Upper lobe of left lung (tissue), 6 donors: ENCODE measurements around the gene SLC6A4. TPM values are rescaled to one million over a fixed set of nuclear protein-coding genes. Genes with fewer than 3 reads are reported as not detected.
"Not testable (repeated sequence)": the region's sequence is repeated elsewhere in the genome, so short reads cannot be mapped to it uniquely, and the experiment has no call there.

Experiments
- ATAC-seq, 2 donors: fragments of 200-7000 bp; cut with Tn5 transposase; one replicate each; pipeline ENCODE4 v1.9.1; 2022; ENCODE audit warnings: mild to moderate bottlenecking in 2 of 2, moderate library complexity in 2 of 2; ENCODE audit not compliant: low FRiP score in 2 of 2
- DNase-seq, 2 donors: peaks; one replicate each; pipeline ENCODE4 v3.0.0-alpha.2; 2019 to 2020
- H3K27ac ChIP-seq, 4 donors: fragments of 200-600 bp; sonication (generic); one replicate each; pipeline ENCODE4 v1.5.1; 2016 to 2019
- H3K27me3 ChIP-seq, 4 donors: fragments of 200-600 bp; sonication (generic); one replicate each; pipeline ENCODE4 v1.5.1; 2017 to 2019
- H3K36me3 ChIP-seq, 4 donors: fragments of 200-600 bp; sonication (generic); one replicate each; pipeline ENCODE4 v1.5.1; 2016 to 2019
- H3K4me1 ChIP-seq, 4 donors: fragments of 200-600 bp; sonication (generic); one replicate each; pipeline ENCODE4 v1.5.1; 2018 to 2019
- H3K4me3 ChIP-seq, 4 donors: fragments of 200-600 bp; sonication (generic); one replicate each; pipeline ENCODE4 v1.5.1; 2017 to 2019; ENCODE audit warnings: mild to moderate bottlenecking in 2 of 4, moderate library complexity in 1 of 4
- H3K9me3 ChIP-seq, 4 donors: fragments of 200-600 bp; sonication (generic); one replicate each; pipeline ENCODE4 v1.5.1; 2018 to 2019
- EP300 ChIP-seq, 4 donors: sonication (generic); formaldehyde crosslinking; IDR thresholded peaks; one replicate each; pipeline ENCODE4 v1.5.1; 2017; ENCODE audit warnings: antibody characterized with exemption in 4 of 4, control low read depth in 2 of 4
- POLR2A ChIP-seq, 4 donors: fragments of 450-650 bp; IDR thresholded peaks; one replicate each; pipeline ENCODE4 v1.5.1; 2016 to 2017; ENCODE audit warnings: antibody characterized with exemption in 4 of 4, mild to moderate bottlenecking in 2 of 4
- POLR2AphosphoS5 ChIP-seq, 2 donors: sonication (generic); formaldehyde crosslinking; IDR thresholded peaks; one replicate each; pipeline ENCODE4 v1.5.1; 2017; ENCODE audit warnings: antibody characterized with exemption in 2 of 2
- WGBS, 2 donors: methylation state at CpG; one replicate each; pipeline ENCODE4 v1.1.5; 2017 to 2018; 5-methylcytosine and 5-hydroxymethylcytosine counted together
- total RNA-seq, 6 donors: library from RNA; depleted of rRNA in 4 of 6; stranded (reverse); fragments of >200 nt in 4 of 6; gene quantifications; one replicate each; pipeline versions ENCODE4 v1.1.0 to v1.2.1, GENCODE V29; 2016 to 2021
- TF ChIP-seq, protein P1 (sequence below), 6 experiments: fragments of 450-650 bp in 4 of 6; fragments of 200-600 bp in 2 of 6; sonication (generic) in 2 of 6; IDR thresholded peaks; one replicate each; pipeline ENCODE4 v1.5.1; 2016 to 2019; ENCODE audit warnings: antibody characterized with exemption in 6 of 6
- donor health status: DM: no; HTN: no; CAD: no; lungs with moderate emphysema.
- donor health status: DM: no; HTN: yes; CAD: no; lungs with severe emphysema.

Gene SLC6A4
- total RNA-seq, 6 donors from 2014 or later = 14.7 to 289 (median 44.8) TPM

DNA sequence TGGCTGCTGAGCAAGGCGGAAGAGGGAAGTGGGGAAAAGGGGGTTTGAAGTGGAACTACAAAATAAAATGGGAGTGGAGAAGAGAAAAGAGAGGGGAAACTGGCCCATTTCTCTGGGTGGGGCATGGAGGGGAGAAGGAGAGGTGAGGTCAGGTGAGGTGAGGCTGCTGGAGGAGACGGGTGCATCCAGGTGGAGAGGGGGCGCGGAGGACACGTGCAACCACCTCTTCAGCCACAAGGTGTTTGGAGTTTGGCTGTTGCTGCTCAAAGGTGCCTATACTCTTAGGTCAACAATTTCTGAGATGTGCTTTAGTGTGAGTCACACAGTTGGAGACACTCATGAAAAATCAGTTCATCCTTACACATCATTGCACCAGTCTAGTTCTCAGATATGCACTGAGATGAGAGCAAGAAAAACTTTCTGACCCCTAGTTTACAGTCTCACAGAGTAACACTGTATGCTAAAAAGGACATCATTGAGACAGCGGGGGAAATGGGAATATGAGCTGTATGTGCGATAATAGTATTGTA is 4.8 kb downstream of the SLC6A4 start:
- no peak for ATAC-seq
- H3K27ac ChIP-seq = peak overlapping the region in 2 of 4 donors; percentile 65 to 77

DNA sequence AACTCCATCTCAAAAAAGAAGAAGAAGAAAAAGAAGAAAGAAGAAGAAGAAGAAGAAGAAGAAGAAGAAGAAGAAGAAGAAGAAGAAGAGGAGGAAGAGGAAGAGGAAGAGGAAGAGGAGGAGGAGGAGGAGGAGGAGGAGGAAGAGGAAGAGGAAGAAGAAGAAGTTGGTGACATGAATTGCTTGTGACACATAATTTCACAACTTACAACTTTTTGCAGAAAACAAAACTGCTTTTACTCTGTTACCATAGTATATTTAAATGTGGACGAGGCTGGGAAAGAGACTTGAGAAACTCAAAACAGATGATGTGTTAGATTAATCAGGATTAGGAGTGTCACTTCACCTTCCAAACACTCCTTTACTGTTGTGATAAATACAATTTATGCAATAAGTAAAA is 5.5 kb downstream of the SLC6A4 start:
- H3K9me3 ChIP-seq, H3K36me3 ChIP-seq: not testable (repeated sequence)

More for the DNA sequence above, 4.8 kb downstream of the SLC6A4 start:
- TF ChIP-seq POLR2A (IDR thresholded peaks at IDR 0.05) (no peak), EP300 (IDR thresholded peaks at IDR 0.05) (no peak), POLR2AphosphoS5 (IDR thresholded peaks at IDR 0.05) (no peak)
- TF ChIP-seq, protein P1, sequence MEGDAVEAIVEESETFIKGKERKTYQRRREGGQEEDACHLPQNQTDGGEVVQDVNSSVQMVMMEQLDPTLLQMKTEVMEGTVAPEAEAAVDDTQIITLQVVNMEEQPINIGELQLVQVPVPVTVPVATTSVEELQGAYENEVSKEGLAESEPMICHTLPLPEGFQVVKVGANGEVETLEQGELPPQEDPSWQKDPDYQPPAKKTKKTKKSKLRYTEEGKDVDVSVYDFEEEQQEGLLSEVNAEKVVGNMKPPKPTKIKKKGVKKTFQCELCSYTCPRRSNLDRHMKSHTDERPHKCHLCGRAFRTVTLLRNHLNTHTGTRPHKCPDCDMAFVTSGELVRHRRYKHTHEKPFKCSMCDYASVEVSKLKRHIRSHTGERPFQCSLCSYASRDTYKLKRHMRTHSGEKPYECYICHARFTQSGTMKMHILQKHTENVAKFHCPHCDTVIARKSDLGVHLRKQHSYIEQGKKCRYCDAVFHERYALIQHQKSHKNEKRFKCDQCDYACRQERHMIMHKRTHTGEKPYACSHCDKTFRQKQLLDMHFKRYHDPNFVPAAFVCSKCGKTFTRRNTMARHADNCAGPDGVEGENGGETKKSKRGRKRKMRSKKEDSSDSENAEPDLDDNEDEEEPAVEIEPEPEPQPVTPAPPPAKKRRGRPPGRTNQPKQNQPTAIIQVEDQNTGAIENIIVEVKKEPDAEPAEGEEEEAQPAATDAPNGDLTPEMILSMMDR (IDR thresholded peaks at IDR 0.05) = no peak
- Histone ChIP-seq H3K4me1 (peaks cover 13 to 19% (median 15%) of the 10 kb centered on the region in 4 donors), H3K9me3 (no peaks in the 10 kb centered on the region), H3K36me3 (no peaks in the 10 kb centered on the region), H3K4me3 (peak overlapping the region in 2 of 4 donors; percentile 13 to 66), H3K27me3 (peaks cover 0 to 6% (median 4%) of the 10 kb centered on the region in 4 donors)
- 58 to 72% methylated on average over 7 of the region's 7 CpGs for WGBS, 2 donors
- no peak for DNase-seq

DNA sequence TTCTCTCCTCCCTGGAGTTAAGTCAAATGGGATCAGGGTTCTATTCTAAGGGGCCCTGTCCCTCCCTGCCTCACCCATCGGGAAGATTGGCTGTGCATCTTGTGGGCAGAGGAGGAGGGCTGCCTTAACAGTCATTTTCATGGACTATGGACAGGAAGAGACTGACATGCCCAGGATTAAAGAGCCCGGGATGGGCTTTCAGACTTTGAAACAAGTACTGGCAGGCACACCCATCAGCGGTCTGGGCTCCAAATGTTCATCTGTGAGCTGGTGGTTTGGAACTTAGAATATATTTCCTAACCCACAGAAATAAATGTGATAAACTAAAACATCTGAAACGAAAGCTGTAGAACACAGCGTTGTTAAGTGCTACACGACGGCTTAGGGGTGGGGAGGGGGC is 6.5 kb downstream of the SLC6A4 start:
- H3K9me3 ChIP-seq = no peaks in the 10 kb centered on the region
- peaks cover 4 to 27% (median 10%) of the 10 kb centered on the region in 4 donors for H3K4me1 ChIP-seq
- H3K27me3 ChIP-seq = no peaks in the 10 kb centered on the region
- H3K27ac ChIP-seq = peak overlapping the region in 2 of 4 donors; percentile 65 to 77
- 62 to 73% methylated on average over 7 of the region's 7 CpGs for WGBS, 2 donors
- no peak for DNase-seq
- TF ChIP-seq, protein P1 (IDR thresholded peaks at IDR 0.05) = no peak
- TF ChIP-seq POLR2AphosphoS5 (IDR thresholded peaks at IDR 0.05) (no peak), POLR2A (IDR thresholded peaks at IDR 0.05) (no peak), EP300 (IDR thresholded peaks at IDR 0.05) (no peak)
- ATAC-seq = no peak
- no peaks in the 10 kb centered on the region for H3K36me3 ChIP-seq
- H3K4me3 ChIP-seq = peak overlapping the region in 2 of 4 donors; percentile 1 to 66

More for the DNA sequence above, 5.5 kb downstream of the SLC6A4 start:
- DNase-seq, ATAC-seq, H3K27me3 ChIP-seq: not testable (repeated sequence)
- H3K4me1 ChIP-seq = peaks cover 6 to 17% (median 11%) of the 10 kb centered on the region in 4 donors
- peak overlapping the region in 2 of 4 donors; percentile 65 to 77 for H3K27ac ChIP-seq
- whole genome bisulfite sequencing, 2 donors = 36 to 45% methylated on average over 1 of the region's 1 CpG
- H3K4me3 ChIP-seq = peak overlapping the region in 2 of 4 donors; percentile 13 to 66

DNA sequence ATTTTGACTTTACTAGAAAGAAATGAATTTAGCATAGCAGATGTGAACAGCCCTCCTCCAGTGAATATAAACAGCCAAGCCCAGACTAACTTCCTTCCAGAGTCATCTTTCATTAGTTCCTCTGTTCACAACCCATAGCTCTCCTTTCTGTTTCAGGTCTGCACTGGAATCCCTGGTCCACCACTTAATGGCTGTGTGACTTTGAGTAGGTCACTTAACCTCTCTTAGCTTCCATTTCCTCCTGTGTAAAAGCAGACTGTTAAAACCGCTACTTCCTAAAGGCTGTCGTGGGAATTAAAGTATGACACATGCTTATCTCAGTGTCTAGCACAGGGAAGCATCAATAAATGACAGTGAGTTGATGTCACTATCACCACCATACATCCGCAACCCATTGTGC is 7.5 kb downstream of the SLC6A4 start:
- no peaks in the 10 kb centered on the region for H3K9me3 ChIP-seq
- DNase-seq (no peak), ATAC-seq (no peak)
- WGBS, 2 donors = 68 to 75% methylated on average over 3 of the region's 3 CpGs
- TF ChIP-seq POLR2AphosphoS5 (IDR thresholded peaks at IDR 0.05) = no peak
- no peak for TF ChIP-seq POLR2A (IDR thresholded peaks at IDR 0.05)
- no peak for TF ChIP-seq EP300 (IDR thresholded peaks at IDR 0.05)
- TF ChIP-seq, protein P1 (IDR thresholded peaks at IDR 0.05) = no peak
- peaks cover 4 to 28% (median 10%) of the 10 kb centered on the region in 4 donors for H3K4me1 ChIP-seq
- peak overlapping the region in 1 of 4 donors; percentile 66 for H3K4me3 ChIP-seq
- no peaks in the 10 kb centered on the region for H3K27me3 ChIP-seq
- H3K27ac ChIP-seq = peak overlapping the region in 2 of 4 donors; percentile 8 to 77
- H3K36me3 ChIP-seq = no peaks in the 10 kb centered on the region

DNA sequence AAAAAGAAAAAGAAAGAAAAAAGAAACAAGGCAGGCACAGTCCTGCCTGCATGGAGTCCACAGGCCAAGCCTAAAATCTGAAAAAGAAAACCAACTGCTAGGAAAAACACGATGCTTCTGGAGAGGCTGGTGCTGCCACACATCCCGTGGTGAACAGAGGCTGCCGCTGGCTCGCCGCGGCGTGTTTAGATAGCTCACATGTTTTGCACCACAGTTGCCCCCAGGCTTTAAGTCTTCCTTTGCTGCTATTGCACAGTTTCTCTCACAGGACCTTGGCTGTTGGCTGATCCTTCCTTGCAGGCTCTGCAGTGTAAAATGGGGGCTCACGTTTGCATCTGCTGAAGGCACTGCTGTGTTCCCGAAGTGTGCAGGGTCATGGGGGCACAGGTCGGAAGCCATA is 8.6 kb downstream of the SLC6A4 start:
- Histone ChIP-seq H3K4me3 (peak overlapping the region in 1 of 4 donors; percentile 66), H3K9me3 (no peaks in the 10 kb centered on the region), H3K4me1 (peaks cover 4 to 28% (median 10%) of the 10 kb centered on the region in 4 donors), H3K36me3 (no peaks in the 10 kb centered on the region), H3K27me3 (no peaks in the 10 kb centered on the region), H3K27ac (peak overlapping the region in 2 of 4 donors; percentile 17 to 71)
- peak in 1 of 2 donors; percentile 51 for DNase-seq
- WGBS, 2 donors = 70 to 71% methylated on average over 9 to 10 of the region's 10 CpGs
- ATAC-seq = no peak
- TF ChIP-seq, protein P1 (IDR thresholded peaks at IDR 0.05) = no peak
- TF ChIP-seq POLR2A (IDR thresholded peaks at IDR 0.05) = no peak
- TF ChIP-seq POLR2AphosphoS5 (IDR thresholded peaks at IDR 0.05) = no peak
